DMS53 treated with DMSO at 0.1 percent for 48 hours (cell line): Measurements from ENCODE around the gene RPL41.
"Not testable (repeated sequence)": the region's sequence is repeated elsewhere in the genome, so short reads cannot be mapped to it uniquely, and the experiment has no call there.

Experiments
- DNase-seq: peaks from one replicate; lab custom pipeline; 2025; ENCODE audit not compliant: unreplicated experiment; lab: John Stamatoyannopoulos, UW

The RPL41 gene

DNA sequence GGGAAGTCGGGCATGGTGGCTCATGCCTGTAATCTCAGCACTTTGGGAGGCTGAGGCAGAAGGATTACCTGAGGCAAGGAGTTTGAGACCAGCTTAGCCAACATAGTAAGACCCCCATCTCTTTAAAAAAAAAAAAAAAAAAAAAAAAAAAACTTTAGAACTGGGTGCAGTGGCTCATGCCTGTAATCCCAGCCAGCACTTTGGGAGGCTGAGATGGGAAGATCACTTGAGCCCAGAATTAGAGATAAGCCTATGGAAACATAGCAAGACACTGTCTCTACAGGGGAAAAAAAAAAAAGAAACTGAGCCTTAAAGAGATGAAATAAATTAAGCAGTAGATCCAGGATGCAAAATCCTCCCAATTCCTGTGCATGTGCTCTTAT is 13.8 kb upstream of the RPL41 start:
- no peak for DNase-seq

DNA sequence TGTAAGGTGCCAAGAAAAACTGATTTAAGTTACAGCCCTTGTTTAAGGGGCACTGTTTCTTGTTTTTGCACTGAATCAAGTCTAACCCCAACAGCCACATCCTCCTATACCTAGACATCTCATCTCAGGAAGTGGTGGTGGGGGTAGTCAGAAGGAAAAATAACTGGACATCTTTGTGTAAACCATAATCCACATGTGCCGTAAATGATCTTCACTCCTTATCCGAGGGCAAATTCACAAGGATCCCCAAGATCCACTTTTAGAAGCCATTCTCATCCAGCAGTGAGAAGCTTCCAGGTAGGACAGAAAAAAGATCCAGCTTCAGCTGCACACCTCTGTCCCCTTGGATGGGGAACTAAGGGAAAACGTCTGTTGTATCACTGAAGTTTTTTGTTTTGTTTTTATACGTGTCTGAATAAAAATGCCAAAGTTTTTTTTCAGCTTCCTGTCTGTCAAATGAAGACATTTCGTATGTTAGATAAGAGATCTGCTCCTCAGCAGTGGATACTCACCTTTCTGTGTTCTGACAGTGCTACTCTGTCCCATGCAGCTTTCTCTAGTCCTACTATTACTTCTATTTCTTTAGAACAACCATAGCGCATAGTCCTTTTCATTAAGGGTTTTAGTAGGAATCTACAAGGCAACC is 13.2 kb upstream of the RPL41 start:
- DNase-seq: no peak

DNA sequence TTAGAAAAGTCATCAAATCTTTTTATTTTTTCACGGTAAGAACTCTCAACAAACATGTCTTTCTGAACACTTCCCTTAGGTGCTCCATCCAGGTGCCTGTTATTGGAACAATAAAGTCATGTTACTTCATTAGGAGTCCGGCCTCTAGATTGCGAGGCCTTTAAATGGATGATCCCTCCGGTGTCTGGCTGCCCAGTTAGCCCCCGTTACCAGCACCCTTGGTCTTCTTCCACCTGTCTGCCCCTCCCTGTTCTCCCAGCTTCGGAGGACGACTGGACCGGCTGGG is 12.7 kb upstream of the RPL41 start:
- DNase-seq: no peak

GRCh38 chr12:56104109-56104814 is 12.2 kb upstream of the RPL41 start, which contains the start of gene PA2G4:
TSS of gene PA2G4 (plus strand) at chr12:56104559. CDS start at chr12:56104738, 179 bp downstream.
- peak; percentile 98 for DNase-seq

DNA sequence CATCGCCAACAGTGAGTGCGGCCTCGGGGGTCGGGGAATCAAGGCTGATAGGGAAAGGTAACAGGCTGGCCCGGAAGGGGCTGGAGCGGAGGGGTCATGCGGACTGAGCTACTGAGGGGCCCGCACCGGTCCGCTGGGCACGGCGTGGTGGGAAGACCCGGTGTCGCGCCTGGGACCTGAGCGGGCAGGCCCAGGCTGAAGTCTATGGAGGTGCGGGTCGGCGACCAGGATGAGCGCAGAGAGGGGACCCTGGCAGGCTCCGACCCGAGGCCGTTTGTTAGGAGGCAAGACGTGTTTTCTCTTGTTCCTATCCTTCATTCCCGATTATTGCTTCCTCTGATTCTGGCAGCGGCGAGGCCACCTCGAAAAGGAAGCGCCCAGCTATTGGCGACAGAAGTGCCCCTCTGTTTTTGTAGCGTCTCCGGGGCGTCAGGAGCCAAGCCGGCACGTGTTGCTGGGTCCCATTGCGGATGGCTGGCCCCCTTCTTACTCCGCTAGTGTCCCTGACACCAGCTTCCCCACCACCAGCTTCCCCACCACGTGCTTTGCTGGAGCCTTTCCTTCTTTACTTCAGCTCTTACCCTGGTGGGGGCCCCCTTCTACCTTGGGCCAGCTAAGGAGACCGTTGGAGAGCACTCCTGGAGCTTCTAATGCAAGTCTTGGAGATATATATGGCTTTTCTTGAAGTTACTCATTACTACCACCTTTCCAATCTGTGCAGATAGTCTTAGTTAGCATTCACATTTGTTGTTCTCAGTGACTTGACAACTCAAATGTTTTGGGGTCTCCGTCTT is 11.4 kb upstream of the RPL41 start:
- DNase-seq: no peak

GRCh38 chr12:56105609-56105902 is 10.9 kb upstream of the RPL41 start:
- no peak for DNase-seq

DNA sequence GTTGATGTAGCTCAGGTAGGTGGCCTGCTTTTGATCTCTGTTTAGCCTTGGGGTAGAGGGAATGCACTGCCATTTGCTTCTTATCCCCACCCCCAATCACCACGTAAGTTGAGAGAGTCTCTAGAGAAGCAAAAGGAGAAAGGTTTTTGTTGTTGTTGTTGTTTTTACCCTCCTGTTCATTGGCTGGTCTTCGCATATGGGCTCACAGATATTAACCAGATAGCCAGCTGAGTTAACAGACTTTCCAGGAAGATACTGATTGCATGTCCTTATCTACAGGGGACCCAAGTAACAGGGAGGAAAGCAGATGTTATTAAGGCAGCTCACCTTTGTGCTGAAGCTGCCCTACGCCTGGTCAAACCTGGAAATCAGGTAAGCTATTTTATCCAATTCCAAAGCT is 9.2 kb upstream of the RPL41 start:
- no peak for DNase-seq

DNA sequence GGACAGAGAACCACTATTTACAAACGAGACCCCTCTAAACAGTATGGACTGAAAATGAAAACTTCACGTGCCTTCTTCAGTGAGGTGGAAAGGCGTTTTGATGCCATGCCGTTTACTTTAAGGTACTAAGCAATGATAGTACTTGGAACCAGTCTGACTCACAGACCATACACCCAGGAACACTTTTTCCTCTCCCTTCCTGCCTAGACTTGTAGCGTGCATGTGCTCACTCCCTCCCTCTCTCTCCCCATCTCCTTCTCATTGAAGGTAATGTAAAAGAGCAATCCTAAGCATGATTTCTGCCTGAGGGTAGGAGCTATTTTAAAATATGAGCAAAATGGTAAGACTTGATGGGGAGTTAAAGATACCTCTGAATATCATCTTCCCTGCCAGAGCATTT is 5.9 kb upstream of the RPL41 start:
- DNase-seq: no peak

DNA sequence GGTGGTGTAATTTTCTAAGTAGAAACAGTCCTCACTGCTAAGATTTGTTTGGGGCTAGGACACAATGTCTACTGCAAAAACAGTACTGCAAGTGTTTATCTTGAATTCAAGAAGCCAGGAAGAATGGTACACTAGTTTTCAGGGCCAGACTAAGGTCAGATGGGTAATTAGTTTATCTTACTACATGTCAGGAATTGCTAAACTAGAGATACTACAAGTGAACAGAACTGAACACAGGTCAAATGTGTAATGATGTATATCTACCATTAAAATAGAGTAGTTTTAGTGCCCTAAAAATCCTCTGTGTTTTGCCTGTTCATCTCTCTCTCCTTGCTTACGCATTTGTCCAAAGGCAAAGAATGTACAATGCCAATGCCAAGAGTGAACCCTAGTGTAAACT is 2.3 kb upstream of the RPL41 start:
- no peak for DNase-seq

DNA sequence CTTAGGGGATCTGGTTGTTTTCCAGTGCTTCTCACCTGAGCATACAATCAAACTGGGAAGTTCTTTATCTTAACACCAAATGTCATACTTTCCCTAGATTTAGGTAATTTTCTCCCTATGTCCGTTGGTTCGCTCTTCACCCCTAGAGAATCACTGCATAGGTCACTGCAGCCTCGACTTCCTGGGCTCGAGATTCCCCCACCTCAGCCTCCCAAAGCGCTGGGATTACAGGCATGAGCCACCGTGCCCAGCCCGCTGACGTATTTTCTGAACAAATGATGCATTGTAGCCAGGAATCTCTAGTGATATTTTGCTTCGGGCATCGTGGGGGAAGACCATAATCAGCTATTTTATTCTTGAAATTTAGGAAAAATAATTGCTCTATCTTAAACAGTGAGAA is 1.1 kb upstream of the RPL41 start:
- no peak for DNase-seq

DNA sequence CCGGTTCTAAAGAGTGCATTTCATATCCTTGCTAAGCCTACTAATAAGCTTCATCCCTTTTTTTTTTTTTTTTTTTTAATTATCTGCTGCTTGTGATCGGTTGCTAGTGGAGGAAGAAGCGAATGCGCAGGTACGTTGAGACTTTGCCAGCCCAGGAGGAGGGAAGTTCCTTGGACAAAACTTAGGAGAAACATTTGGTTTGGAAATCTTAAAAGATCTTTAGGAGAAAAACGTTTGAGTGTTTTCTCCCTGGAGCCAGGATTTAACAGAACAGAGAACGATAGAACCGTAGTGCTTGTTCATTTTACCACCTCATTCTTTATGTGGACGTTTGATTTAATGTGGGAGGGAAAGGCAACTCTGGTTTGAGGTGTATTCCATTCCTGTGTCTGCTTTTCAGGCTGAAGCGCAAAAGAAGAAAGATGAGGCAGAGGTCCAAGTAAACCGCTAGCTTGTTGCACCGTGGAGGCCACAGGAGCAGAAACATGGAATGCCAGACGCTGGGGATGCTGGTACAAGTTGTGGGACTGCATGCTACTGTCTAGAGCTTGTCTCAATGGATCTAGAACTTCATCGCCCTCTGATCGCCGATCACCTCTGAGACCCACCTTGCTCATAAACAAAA is 761 bp downstream of the RPL41 start:
- not testable (repeated sequence) for DNase-seq

GRCh38 chr12:56117778-56118687 is 1.6 kb downstream of the RPL41 start, which contains the start of gene ZC3H10:
TSS of gene ZC3H10 (plus strand) at chr12:56118266. CDS start at chr12:56120563, 2,297 bp downstream.
- peak; percentile 99 for DNase-seq

- no peak for DNase-seq
Observed at GRCh38 chr12:56118688-56119357, 2.4 kb downstream of the RPL41 start.

- DNase-seq: peak; percentile 79
Observed at GRCh38 chr12:56119361-56119796, 2.9 kb downstream of the RPL41 start.

- DNase-seq: no peak
Observed at GRCh38 chr12:56120158-56120846, 3.9 kb downstream of the RPL41 start.

DNA sequence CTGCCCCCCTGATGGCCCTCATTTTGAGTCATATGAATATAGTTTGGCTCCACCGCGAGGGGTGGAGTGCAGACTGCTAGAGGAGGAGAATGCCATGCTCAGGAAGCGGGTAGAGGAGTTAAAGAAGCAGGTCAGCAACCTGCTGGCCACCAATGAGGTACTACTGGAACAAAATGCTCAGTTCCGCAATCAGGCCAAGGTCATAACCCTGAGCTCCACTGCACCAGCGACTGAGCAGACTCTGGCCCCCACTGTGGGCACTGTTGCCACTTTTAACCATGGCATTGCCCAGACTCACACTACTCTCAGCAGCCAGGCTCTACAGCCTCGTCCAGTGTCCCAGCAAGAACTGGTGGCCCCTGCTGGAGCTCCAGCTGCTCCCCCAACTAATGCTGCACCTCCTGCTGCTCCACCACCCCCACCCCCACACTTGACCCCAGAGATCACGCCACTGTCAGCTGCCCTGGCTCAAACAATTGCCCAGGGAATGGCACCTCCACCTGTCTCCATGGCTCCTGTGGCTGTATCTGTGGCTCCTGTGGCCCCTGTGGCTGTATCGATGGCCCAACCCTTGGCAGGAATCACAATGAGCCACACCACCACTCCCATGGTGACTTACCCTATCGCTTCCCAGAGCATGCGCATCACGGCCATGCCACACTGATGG is 4.9 kb downstream of the RPL41 start:
- no peak for DNase-seq

DNA sequence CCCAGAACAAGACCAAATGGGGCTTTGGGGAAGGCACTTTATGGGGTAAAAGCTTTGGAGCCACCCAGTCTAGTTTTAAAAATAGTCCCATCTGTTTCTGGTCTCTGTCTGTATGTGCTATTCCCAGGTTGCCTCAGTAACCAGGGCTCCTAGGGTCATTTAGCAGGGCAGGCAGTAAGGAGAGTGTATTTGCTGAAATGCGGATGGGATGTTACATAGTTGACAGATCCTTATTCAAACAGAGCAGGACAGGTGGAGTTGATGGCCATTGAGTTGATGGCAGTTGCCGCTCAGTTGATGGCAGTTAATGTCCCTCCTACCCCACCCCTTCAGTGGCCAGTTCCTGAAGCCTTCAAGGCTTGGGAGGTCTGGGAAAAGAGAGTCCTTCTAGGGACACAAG is 6.2 kb downstream of the RPL41 start:
- peak; percentile 80 for DNase-seq

DNA sequence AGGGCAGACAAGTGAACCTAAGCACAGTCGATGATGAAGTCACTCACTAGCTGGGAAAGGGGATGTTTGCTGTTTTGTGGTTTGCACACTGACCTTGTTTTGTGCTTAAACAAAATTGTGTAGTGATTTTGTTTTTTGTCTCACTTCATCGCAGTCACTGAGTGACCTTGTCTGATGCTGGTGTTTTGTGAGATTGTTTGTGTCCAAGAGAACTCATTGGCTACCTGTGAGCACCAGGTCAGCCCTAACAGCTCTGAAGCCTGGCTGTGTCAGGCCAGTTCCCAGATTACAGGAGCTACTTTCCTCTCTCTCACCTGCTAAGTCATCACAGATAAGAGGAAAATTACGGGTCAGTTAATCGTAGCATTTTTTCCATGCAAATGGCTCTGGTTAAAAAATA is 7.7 kb downstream of the RPL41 start:
- DNase-seq: no peak

GRCh38 chr12:56126732-56127239 is 10.4 kb downstream of the RPL41 start:
- DNase-seq: no peak
